OCI-LY7 (cell line): ENCODE data around the gene GCKR. TPM values are rescaled to one million over a fixed set of nuclear protein-coding genes. Genes with fewer than 3 reads are reported as not detected.
"Not testable (repeated sequence)": the region's sequence is repeated elsewhere in the genome, so short reads cannot be mapped to it uniquely, and the experiment has no call there.

Source experiments
- BruUV-seq: library from RNA; stranded (reverse); fragments of 400-500 nt; replicated peaks from 2 replicates; lab custom pipeline; 2021; lab: Mats Ljungman, UMichigan
- CTCF ChIA-PET: fragments of 300-600 bp; sonication (Branson Sonifier 250); formaldehyde crosslinking; loops from one replicate; lab custom pipeline; 2022; ENCODE audit warnings: antibody characterized with exemption; ENCODE audit not compliant: unreplicated experiment; lab: Charles Lee
- POLR2A ChIA-PET: fragments of 300-600 bp; sonication (Branson Sonifier 250); formaldehyde crosslinking; loops from one replicate; lab custom pipeline; 2022; ENCODE audit warnings: antibody characterized with exemption; lab: Charles Lee
- DNase-seq: peaks from one replicate; pipeline ENCODE4 v3.0.0-alpha.2; 2015; ENCODE audit warnings: low spot score
- H2AFZ ChIP-seq: fragments of 200-600 bp; sonication (generic), shearing (Covaris generic); 2 replicates; pipeline ENCODE4 v1.6.1; 2014; ENCODE audit warnings: mild to moderate bottlenecking, antibody characterized with exemption, low read length, moderate library complexity
- H3K27ac ChIP-seq: fragments of 200-600 bp; sonication (generic); 2 replicates; pipeline ENCODE4 v1.5.1; 2014; ENCODE audit warnings: mixed run types, low read depth, mild to moderate bottlenecking, moderate library complexity, low read length, inconsistent platforms; ENCODE audit not compliant: poor library complexity, severe bottlenecking
- H3K36me3 ChIP-seq: fragments of 200-600 bp; sonication (generic); 2 replicates; pipeline ENCODE4 v1.6.1; 2014; ENCODE audit warnings: mild to moderate bottlenecking, antibody characterized with exemption, low read length, moderate library complexity, mixed read lengths; ENCODE audit not compliant: insufficient read depth
- H3K4me1 ChIP-seq: fragments of 200-600 bp; sonication (generic); 2 replicates; pipeline ENCODE4 v1.5.1; 2014; ENCODE audit warnings: mild to moderate bottlenecking, low read length; ENCODE audit not compliant: insufficient read depth, poor library complexity, severe bottlenecking
- H3K4me2 ChIP-seq: fragments of 200-600 bp; sonication (generic); 2 replicates; pipeline ENCODE4 v1.6.1; 2014; ENCODE audit warnings: mild to moderate bottlenecking, low read length
- H3K4me3 ChIP-seq: fragments of 200-600 bp; sonication (generic); 2 replicates; pipeline ENCODE4 v1.5.1; 2014; ENCODE audit warnings: mild to moderate bottlenecking, low read depth, low read length; ENCODE audit not compliant: poor library complexity, severe bottlenecking
- H3K79me2 ChIP-seq: fragments of 200-600 bp; sonication (generic); 2 replicates; pipeline ENCODE4 v1.6.1; 2016; ENCODE audit warnings: low read depth, mild to moderate bottlenecking, low read length, moderate library complexity, mixed read lengths; ENCODE audit not compliant: insufficient read depth
- H3K9me2 ChIP-seq: fragments of 200-600 bp; sonication (generic); 2 replicates; pipeline ENCODE4 v1.6.1; 2016; ENCODE audit warnings: mild to moderate bottlenecking, low read length, mixed read lengths; ENCODE audit not compliant: insufficient read depth
- H3K9me3 ChIP-seq: fragments of 200-600 bp; sonication (generic); 2 replicates; pipeline ENCODE4 v1.6.1; 2014; ENCODE audit warnings: mild to moderate bottlenecking, mixed run types, low read length, mixed read lengths
- H4K20me1 ChIP-seq: fragments of 200-600 bp; sonication (generic); 2 replicates; pipeline ENCODE4 v1.6.1; 2014; ENCODE audit warnings: mild to moderate bottlenecking, antibody characterized with exemption, low read length, moderate library complexity, mixed read lengths; ENCODE audit not compliant: insufficient read depth
- CTCF ChIP-seq: fragments of 200-600 bp; sonication (generic); conservative IDR thresholded peaks from 2 replicates; pipeline ENCODE4 v1.5.1; 2014; ENCODE audit warnings: mild to moderate bottlenecking, antibody characterized with exemption, low read length, moderate library complexity, mixed read lengths
- EZH2phosphoT487 ChIP-seq: fragments of 200-600 bp; sonication (generic); IDR thresholded peaks from 2 replicates; pipeline ENCODE4 v1.6.1; 2018; ENCODE audit warnings: low read depth, borderline replicate concordance, mild to moderate bottlenecking, mixed run types, antibody characterized with exemption, low read length, moderate library complexity, mixed read lengths
- intact Hi-C: fragments of 100-400 bp; cut with micrococcal nuclease; formaldehyde crosslinking; loops from one replicate; pipeline ENCODE4 v1.10.0; 2022; ENCODE audit not compliant: unreplicated experiment
- total RNA-seq, 2 experiments: library from RNA; depleted of rRNA in 1 of 2; stranded (reverse); fragments of >200 nt in 1 of 2; shearing (Covaris generic) in 1 of 2; gene quantifications; 2 replicates each; pipeline ENCODE4 v1.2.3, GENCODE V29; 2014 to 2022

Gene GCKR
- total RNA-seq, 2 experiments from 2014 or later = not detected

GRCh38 chr2:27537287-27537686 lies 40.6 kb downstream of the GCKR start:
- no peak overlapping the region for H3K4me2 ChIP-seq
- BruUV-seq = no TSS peak
- H3K9me3 ChIP-seq = no peaks in the 10 kb centered on the region
- no peak overlapping the region for H2AFZ ChIP-seq
- no peak overlapping the region for H3K4me3 ChIP-seq
- intact Hi-C loops = no loop called here
- CTCF ChIA-PET = no interaction called here
- no peaks in the 10 kb centered on the region for H3K9me2 ChIP-seq
- no peak for DNase-seq
- no peaks in the 10 kb centered on the region for H4K20me1 ChIP-seq
- H3K36me3 ChIP-seq = no peaks in the 10 kb centered on the region
- TF ChIP-seq EZH2phosphoT487 (no peak), CTCF (no peak)
- POLR2A ChIA-PET = interaction anchor here (0.5 to 0.6 kb wide), 2 partner anchors 67 to 714 kb away, joined by 4 to 5 read pairs; no protein-coding TSS in a partner anchor
- no peak overlapping the region for H3K27ac ChIP-seq
- H3K4me1 ChIP-seq = no peaks in the 10 kb centered on the region
- no peaks in the 10 kb centered on the region for H3K79me2 ChIP-seq

- not testable (repeated sequence) for H3K79me2 ChIP-seq, H3K4me1 ChIP-seq, H3K4me3 ChIP-seq
These were observed 42.3 kb downstream of the GCKR start for GRCh38 chr2:27538839-27539450.

GRCh38 chr2:27539649-27540048 lies 43.0 kb downstream of the GCKR start:
- CTCF ChIA-PET, intact Hi-C loops, H4K20me1 ChIP-seq, H3K27ac ChIP-seq, H3K36me3 ChIP-seq, H3K9me3 ChIP-seq, H3K4me2 ChIP-seq, H3K4me3 ChIP-seq, H3K9me2 ChIP-seq, POLR2A ChIA-PET, H3K79me2 ChIP-seq, H3K4me1 ChIP-seq, H2AFZ ChIP-seq, DNase-seq, BruUV-seq: not testable (repeated sequence)

More at GRCh38 chr2:27538839-27539450, 42.3 kb downstream of the GCKR start:
- H3K4me2 ChIP-seq, H4K20me1 ChIP-seq, H3K27ac ChIP-seq, H3K9me2 ChIP-seq, intact Hi-C loops, H3K9me3 ChIP-seq, POLR2A ChIA-PET, BruUV-seq, H2AFZ ChIP-seq, H3K36me3 ChIP-seq, DNase-seq, CTCF ChIA-PET: not testable (repeated sequence)
